K562 (cell line): ENCODE measurements around the gene ASIC1. TPM values are rescaled to one million over a fixed set of nuclear protein-coding genes. Genes with fewer than 3 reads are reported as not detected.

Experiments
- ATAC-seq: fragments of 200-7000 bp; cut with Tn5 transposase; 3 replicates; pipeline ENCODE4 v1.9.1; 2020; ENCODE audit warnings: moderate library complexity
- BruUV-seq: library from RNA; stranded (reverse); fragments of 400-500 nt; replicated peaks from 2 replicates; lab custom pipeline; 2021; lab: Mats Ljungman, UMichigan
- CTCF ChIA-PET: fragments of 300-600 bp; formaldehyde crosslinking; extraction: SDS; loops from one replicate; lab custom pipeline; 2021; ENCODE audit warnings: low intra/inter-chr PET ratio; lab: Yijun Ruan, JAX
- POLR2A ChIA-PET: fragments of 300-600, 350-650 bp; sonication (Branson Sonifier 250); formaldehyde crosslinking; extraction: SDS; loops from one replicate; lab custom pipeline; 2021; ENCODE audit warnings: antibody characterized with exemption, inconsistent platforms; lab: Yijun Ruan, JAX
- DNase-seq, 4 experiments: peaks; one replicate each; pipeline versions ENCODE4 v3.0.0 to v3.0.0-alpha.2; 2011 to 2018; ENCODE audit warnings: low spot score in 3 of 4, mixed read lengths in 3 of 4; ENCODE audit errors: extremely low read depth in 1 of 4
- FAIRE-seq: peaks from 2 replicates; lab custom pipeline; 2011; peaks lifted over from hg19 to GRCh38; lab: Jason Lieb, UNC
- H2AFZ ChIP-seq: 2 replicates; pipeline ENCODE4 v1.6.0; 2011; ENCODE audit warnings: low read depth, low read length, control low read depth, inconsistent platforms
- H3K27ac ChIP-seq: fragments of 200-600 bp; 3 replicates; pipeline ENCODE4 v1.8.0; 2011; ENCODE audit warnings: low read depth, mild to moderate bottlenecking, control low read depth, inconsistent platforms, low read length, moderate library complexity, mixed read lengths; ENCODE audit errors: extremely low read depth
- H3K27me3 ChIP-seq, 2 experiments: fragments of 300-600 bp in 1 of 2; 2 replicates in 1 of 2; 3 replicates in 1 of 2; pipeline versions ENCODE4 v1.6.0 to v1.8.0; 2011; ENCODE audit warnings: inconsistent platforms in 2 of 2, low read length in 2 of 2, mild to moderate bottlenecking in 1 of 2, mixed read lengths in 1 of 2, moderate library complexity in 1 of 2; ENCODE audit not compliant: control insufficient read depth in 2 of 2, insufficient read depth in 2 of 2
- H3K36me3 ChIP-seq: fragments of 300-600 bp; 3 replicates; pipeline ENCODE4 v1.8.0; 2011; ENCODE audit warnings: mild to moderate bottlenecking, low read length, inconsistent platforms; ENCODE audit not compliant: control insufficient read depth, insufficient read depth
- H3K4me1 ChIP-seq, 2 experiments: fragments of 200-600 bp in 1 of 2; replicated peaks in 1 of 2; 2 replicates in 1 of 2; 3 replicates in 1 of 2; pipeline versions ENCODE4 v1.5.1 to v1.8.0; 2011; ENCODE audit warnings: inconsistent platforms in 2 of 2, low read length in 2 of 2, mild to moderate bottlenecking in 1 of 2, mixed read lengths in 1 of 2, moderate library complexity in 1 of 2; ENCODE audit not compliant: control insufficient read depth in 2 of 2, insufficient read depth in 2 of 2
- H3K4me2 ChIP-seq: 2 replicates; pipeline ENCODE4 v1.6.1; 2011; ENCODE audit warnings: low read length, control low read depth, inconsistent platforms, mixed read lengths; ENCODE audit not compliant: insufficient read depth
- H3K4me3 ChIP-seq: fragments of 200-600 bp; sonication (generic), shearing (Covaris generic); 2 replicates; pipeline ENCODE4 v1.5.1; 2016; ENCODE audit warnings: control low read depth, inconsistent platforms
- H3K79me2 ChIP-seq: fragments of 200-600 bp; 3 replicates; pipeline ENCODE4 v1.8.0; 2011; ENCODE audit warnings: low read length, inconsistent platforms; ENCODE audit not compliant: control insufficient read depth, insufficient read depth
- H3K9ac ChIP-seq, 2 experiments: 2 replicates each; pipeline versions ENCODE4 v1.6.0 to v1.6.1; 2011; ENCODE audit warnings: low read depth in 2 of 2, low read length in 2 of 2, control low read depth in 1 of 2, inconsistent platforms in 1 of 2, mild to moderate bottlenecking in 1 of 2, mixed read lengths in 1 of 2; ENCODE audit not compliant: insufficient read depth in 1 of 2
- H3K9me1 ChIP-seq: one replicate; pipeline ENCODE4 v1.6.0; 2011; ENCODE audit warnings: inconsistent platforms, mild to moderate bottlenecking, low read length, moderate library complexity; ENCODE audit not compliant: control insufficient read depth, insufficient read depth
- H3K9me3 ChIP-seq: replicated peaks from 2 replicates; pipeline ENCODE4 v1.5.1; 2011; ENCODE audit warnings: low read depth, low read length, inconsistent platforms; ENCODE audit not compliant: control insufficient read depth, insufficient read depth
- H4K20me1 ChIP-seq: replicated peaks from 2 replicates; pipeline ENCODE4 v1.6.1; 2011; ENCODE audit warnings: low read length, inconsistent platforms, mixed read lengths; ENCODE audit not compliant: control insufficient read depth, insufficient read depth
- ARHGAP35 ChIP-seq: fragments of 450-650 bp; IDR thresholded peaks from 2 replicates; pipeline ENCODE4 v1.6.1; 2018; ENCODE audit not compliant: partially characterized antibody
- NBN ChIP-seq: fragments of 450-650 bp; IDR thresholded peaks from 2 replicates; pipeline ENCODE4 v1.6.1; 2016; ENCODE audit warnings: low read depth, mild to moderate bottlenecking
- NCOR1 ChIP-seq: fragments of 450-650 bp; IDR thresholded peaks from 2 replicates; pipeline ENCODE4 v1.6.1; 2016; ENCODE audit warnings: mild to moderate bottlenecking, moderate library complexity
- WGBS: fragments of 100-300 bp; shearing (Covaris generic); methylation state at CpG from one replicate; pipeline ENCODE4 v1.1.6; 2016; ENCODE audit warnings: low coverage, mixed read lengths; ENCODE audit not compliant: insufficient coverage; ENCODE audit errors: missing lambda C conversion rate; 5-methylcytosine and 5-hydroxymethylcytosine counted together
- in situ Hi-C: fragments of 300-500 bp; cut with MboI; formaldehyde crosslinking; loops from 4 replicates; pipeline ENCODE4 v1.15.0; 2018; ENCODE audit warnings: inconsistent platforms, mixed read lengths
- intact Hi-C: fragments of 100-400 bp; cut with micrococcal nuclease; formaldehyde crosslinking; loops from 2 replicates; pipeline ENCODE4 v1.14.2; 2022
- polyA plus RNA-seq, 8 experiments: library from polyadenylated mRNA; depleted of rRNA in 4 of 8; stranded (reverse) in 5 of 8; unstranded in 3 of 8; fragments of >200 nt; fragmentation: Nextera tagmentation in 2 of 8; fragmentation: Illumina TruSeq in 1 of 8; extraction: Ambion mirVana in 2 of 8; extraction: Trizol in 1 of 8; gene quantifications; 2 replicates each; pipeline versions ENCODE4 v1.2.1 to v1.2.3, GENCODE V29; 2011 to 2014; ENCODE audit warnings: inconsistent platforms in 1 of 8, missing spikeins in 1 of 8
- total RNA-seq, 7 experiments: library from RNA; depleted of rRNA in 6 of 7; stranded (reverse); fragments of >200 nt in 6 of 7; fragmentation: Illumina TruSeq in 2 of 7; extraction: Trizol in 2 of 7; gene quantifications; 2 replicates each; pipeline versions ENCODE4 v1.2.1 to v1.2.3, GENCODE V29; 2011 to 2021; ENCODE audit warnings: low replicate concordance in 1 of 7
- TF ChIP-seq, protein P1 (sequence below), 2 experiments: fragments of 450-650 bp in 1 of 2; sonication (generic) in 1 of 2; formaldehyde crosslinking in 1 of 2; IDR thresholded peaks in 1 of 2; conservative IDR thresholded peaks in 1 of 2; 2 replicates each; pipeline versions ENCODE4 v1.6.1 to v1.8.1; 2016 to 2023; ENCODE audit warnings: mild to moderate bottlenecking in 2 of 2, moderate library complexity in 2 of 2, inconsistent platforms in 1 of 2, missing genetic modification reagents in 1 of 2

Gene ASIC1
- total and polyA plus RNA-seq, 9 of the 15 experiments (the other 6 are each of a cell fraction or from before 2014, with no cell fraction given), result 0.01 to 1.7 (median 0.45) TPM

DNA sequence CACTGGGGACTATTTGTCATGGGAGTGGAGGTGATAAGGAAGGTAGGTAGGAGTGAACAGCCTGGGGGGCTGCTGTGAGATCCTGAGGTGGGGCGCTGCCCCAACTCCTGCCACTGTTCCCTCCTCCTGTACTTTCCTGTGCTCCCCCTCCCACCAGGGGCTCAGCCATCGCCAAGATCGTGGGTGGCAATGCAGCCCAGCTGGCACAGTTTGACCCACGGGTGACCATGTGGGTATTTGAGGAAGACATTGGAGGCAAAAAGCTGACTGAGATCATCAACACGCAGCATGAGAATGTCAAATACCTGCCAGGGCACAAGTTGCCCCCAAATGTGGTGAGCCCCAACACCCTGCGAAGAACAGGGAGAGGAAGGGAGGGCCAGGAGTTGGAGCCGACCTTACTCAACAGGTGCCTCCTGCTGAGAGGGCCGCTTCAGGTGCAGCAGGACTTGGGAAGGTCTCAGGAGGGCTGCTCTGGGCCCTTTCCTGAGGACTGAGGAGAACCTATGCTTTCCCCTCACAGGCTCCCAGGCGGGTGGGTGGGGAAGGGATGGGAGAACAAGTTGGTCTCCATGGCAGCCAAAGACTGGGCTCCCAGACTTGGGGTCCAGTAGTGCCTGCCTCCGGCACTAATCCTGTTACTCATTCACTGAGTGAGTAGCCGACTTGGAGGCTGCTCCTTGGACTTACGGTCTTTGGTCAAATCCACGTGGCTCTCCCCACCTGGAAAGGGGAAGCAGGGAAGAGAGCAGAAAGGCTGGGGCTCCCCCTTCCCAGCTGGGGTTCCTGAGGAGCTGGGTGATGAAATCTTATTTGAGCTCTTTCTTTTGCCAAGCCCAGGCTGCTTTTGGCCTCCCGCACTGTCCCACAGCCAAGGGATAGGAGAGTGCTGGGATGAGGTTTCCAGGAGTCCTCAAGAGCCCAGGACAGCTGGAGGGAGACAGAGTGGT is 47.3 kb downstream of the ASIC1 start:
- in situ Hi-C loops, result no loop called here
- DNase-seq, result no peak
- H3K27ac ChIP-seq, result no peak overlapping the region
- TF ChIP-seq NCOR1 (no peak), NBN (no peak), ARHGAP35 (no peak)
- TF ChIP-seq, protein P1, sequence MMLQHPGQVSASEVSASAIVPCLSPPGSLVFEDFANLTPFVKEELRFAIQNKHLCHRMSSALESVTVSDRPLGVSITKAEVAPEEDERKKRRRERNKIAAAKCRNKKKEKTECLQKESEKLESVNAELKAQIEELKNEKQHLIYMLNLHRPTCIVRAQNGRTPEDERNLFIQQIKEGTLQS (IDR thresholded peaks at IDR 0.05), result no peak
- TF ChIP-seq, protein P1 (CRISPR knock-in tag; conservative IDR thresholded peaks at IDR 0.05), result no peak
- TF ChIP-seq, all 486 proteins: peak for 0
- FAIRE-seq (no peak), ATAC-seq (no peak)
- no TSS peak for BruUV-seq
- Histone ChIP-seq H3K9me3 (no peaks in the 10 kb centered on the region), H3K4me2 (no peak overlapping the region), H4K20me1 (no peaks in the 10 kb centered on the region), H3K79me2 (no peaks in the 10 kb centered on the region), H3K9me1 (no peaks in the 10 kb centered on the region), H3K4me3 (no peak overlapping the region), H3K27me3 (no peaks in the 10 kb centered on the region), H3K4me1 (peaks cover 23 to 24% of the 10 kb centered on the region in 2 experiments), H3K36me3 (peaks cover 15% of the 10 kb centered on the region; the same call in 2 of the 3 replicates), H2AFZ (no peak overlapping the region), H3K9ac (peak overlapping the region in 1 of 2 experiments; percentile 82; a peak in 1 of 4 replicates)
- WGBS, result 61% methylated on average over 13 of the region's 14 CpGs
- ChIA-PET CTCF (no interaction called here), POLR2A (interaction anchor here (0.9 to 1.7 kb wide), 4 partner anchors 14 to 179 kb away, joined by 3 to 9 read pairs (median 6); partner anchors contain the start of genes LIMA1 and SMARCD1)
- intact Hi-C loops, result no loop called here
